ENCODE measurements around the gene ROBO2.

ROBO2 gene, protein sequence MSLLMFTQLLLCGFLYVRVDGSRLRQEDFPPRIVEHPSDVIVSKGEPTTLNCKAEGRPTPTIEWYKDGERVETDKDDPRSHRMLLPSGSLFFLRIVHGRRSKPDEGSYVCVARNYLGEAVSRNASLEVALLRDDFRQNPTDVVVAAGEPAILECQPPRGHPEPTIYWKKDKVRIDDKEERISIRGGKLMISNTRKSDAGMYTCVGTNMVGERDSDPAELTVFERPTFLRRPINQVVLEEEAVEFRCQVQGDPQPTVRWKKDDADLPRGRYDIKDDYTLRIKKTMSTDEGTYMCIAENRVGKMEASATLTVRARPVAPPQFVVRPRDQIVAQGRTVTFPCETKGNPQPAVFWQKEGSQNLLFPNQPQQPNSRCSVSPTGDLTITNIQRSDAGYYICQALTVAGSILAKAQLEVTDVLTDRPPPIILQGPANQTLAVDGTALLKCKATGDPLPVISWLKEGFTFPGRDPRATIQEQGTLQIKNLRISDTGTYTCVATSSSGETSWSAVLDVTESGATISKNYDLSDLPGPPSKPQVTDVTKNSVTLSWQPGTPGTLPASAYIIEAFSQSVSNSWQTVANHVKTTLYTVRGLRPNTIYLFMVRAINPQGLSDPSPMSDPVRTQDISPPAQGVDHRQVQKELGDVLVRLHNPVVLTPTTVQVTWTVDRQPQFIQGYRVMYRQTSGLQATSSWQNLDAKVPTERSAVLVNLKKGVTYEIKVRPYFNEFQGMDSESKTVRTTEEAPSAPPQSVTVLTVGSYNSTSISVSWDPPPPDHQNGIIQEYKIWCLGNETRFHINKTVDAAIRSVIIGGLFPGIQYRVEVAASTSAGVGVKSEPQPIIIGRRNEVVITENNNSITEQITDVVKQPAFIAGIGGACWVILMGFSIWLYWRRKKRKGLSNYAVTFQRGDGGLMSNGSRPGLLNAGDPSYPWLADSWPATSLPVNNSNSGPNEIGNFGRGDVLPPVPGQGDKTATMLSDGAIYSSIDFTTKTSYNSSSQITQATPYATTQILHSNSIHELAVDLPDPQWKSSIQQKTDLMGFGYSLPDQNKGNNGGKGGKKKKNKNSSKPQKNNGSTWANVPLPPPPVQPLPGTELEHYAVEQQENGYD (N-terminal part only)

DNA sequence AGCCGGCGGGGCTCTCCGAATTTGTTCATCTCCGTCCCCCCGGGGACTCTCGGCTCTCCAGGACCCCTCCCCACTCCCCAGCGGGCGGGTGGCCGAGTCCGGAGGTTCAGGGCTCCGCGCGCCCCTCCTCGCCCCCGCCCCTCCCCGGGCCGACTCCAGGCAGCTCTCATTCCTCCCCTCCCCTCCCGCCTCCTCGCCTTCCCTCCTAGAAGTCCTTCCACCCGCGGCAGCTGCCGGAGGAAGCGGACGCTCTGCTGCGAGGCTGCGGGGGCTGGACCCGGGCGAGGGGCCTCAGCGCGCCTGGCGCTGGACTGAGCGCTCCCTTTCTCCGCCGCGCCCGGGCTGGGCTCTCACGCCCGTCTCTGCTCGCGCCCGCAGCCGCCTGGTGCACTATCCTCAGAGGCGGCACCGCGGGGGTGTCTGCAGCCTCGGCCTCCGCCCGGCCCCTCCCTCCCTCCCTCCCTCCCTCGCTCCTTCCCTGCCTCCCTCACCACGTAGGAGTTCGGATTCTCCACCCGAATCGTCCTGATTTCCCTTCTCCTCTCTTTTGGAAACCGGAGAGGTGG, at the start of gene ROBO2:
Gene ROBO2, plus strand, starts transcription at position 494 of the 566 bp plus-strand sequence. CDS start 687 bp downstream, outside the sequence.
- DNase-seq (ENCODE audit: insufficient read length, low spot score) (no peak), FAIRE-seq (no peak)
- TF ChIP-seq, protein P1, sequence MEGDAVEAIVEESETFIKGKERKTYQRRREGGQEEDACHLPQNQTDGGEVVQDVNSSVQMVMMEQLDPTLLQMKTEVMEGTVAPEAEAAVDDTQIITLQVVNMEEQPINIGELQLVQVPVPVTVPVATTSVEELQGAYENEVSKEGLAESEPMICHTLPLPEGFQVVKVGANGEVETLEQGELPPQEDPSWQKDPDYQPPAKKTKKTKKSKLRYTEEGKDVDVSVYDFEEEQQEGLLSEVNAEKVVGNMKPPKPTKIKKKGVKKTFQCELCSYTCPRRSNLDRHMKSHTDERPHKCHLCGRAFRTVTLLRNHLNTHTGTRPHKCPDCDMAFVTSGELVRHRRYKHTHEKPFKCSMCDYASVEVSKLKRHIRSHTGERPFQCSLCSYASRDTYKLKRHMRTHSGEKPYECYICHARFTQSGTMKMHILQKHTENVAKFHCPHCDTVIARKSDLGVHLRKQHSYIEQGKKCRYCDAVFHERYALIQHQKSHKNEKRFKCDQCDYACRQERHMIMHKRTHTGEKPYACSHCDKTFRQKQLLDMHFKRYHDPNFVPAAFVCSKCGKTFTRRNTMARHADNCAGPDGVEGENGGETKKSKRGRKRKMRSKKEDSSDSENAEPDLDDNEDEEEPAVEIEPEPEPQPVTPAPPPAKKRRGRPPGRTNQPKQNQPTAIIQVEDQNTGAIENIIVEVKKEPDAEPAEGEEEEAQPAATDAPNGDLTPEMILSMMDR (IDR thresholded peaks at IDR 0.05; ENCODE audit: insufficient read depth, missing control alignments): no peak

DNA sequence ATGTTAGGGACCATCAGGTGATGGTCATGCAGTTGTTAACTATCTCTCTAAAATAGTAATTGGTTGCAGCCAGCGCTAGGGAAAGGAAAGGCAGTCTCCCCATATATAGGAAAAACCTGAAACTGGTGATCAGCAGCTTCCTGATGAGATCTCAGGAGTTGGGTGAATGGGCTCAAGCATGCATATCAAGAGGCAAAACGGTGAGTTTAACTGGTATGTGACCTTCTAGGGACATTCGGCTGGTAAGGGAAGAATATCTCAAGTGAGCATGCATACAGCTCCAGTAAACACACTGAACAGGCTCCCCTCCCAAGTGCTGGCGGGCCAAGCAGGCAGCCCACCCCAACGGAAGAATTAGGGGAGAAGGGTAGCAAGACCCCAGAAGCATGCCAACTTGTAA, 49.3 kb upstream of the ROBO2 start:
- FAIRE-seq (no peak), DNase-seq (ENCODE audit: insufficient read length, low spot score) (no peak)
- TF ChIP-seq, protein P1 (IDR thresholded peaks at IDR 0.05; ENCODE audit: insufficient read depth, missing control alignments): no peak

DNA sequence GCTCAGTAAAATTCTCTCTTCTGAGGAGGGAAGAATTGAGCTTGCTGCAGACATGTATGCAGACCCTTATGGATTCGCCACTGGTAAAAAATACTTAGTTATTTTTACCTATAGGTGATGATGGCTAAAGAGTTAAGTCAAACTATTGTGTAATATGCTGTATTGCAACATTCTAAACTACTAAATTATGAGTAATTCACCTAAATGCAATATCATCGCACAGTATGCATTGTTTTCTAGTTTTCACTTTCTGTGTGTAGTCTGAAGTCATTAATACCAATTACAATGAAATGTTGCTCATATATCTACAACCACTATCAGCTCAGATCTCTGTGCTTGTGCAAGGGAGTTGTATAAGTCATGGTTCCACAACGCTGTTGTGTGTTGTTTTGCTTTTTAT, 48.7 kb upstream of the ROBO2 start:
- TF ChIP-seq, protein P1 (IDR thresholded peaks at IDR 0.05; ENCODE audit: insufficient read depth, missing control alignments): no peak
- FAIRE-seq (no peak), DNase-seq (ENCODE audit: insufficient read length, low spot score) (no peak)

DNA sequence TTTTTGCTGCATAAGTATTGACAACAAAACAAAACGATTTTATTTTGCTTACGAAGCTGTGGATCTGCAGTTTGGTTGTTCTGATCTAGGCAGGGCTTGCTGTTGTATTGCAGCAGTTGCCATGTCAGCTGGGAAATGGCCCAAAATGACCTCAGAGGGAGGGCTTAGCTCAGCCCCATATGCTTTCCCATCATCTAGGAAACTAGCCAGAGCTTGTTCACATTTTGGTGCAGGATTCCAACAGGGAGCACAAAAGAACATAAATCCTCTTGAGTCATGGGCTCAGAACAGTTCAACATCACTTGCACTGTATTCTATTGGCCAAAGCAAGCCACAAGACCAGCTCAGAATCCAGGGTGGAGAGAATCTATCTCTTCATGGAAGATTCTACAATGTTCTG, 42.2 kb upstream of the ROBO2 start:
- FAIRE-seq: no peak
- TF ChIP-seq, protein P1 (IDR thresholded peaks at IDR 0.05; ENCODE audit: insufficient read depth, missing control alignments): no peak
- DNase-seq (ENCODE audit: insufficient read length, low spot score): no peak

DNA sequence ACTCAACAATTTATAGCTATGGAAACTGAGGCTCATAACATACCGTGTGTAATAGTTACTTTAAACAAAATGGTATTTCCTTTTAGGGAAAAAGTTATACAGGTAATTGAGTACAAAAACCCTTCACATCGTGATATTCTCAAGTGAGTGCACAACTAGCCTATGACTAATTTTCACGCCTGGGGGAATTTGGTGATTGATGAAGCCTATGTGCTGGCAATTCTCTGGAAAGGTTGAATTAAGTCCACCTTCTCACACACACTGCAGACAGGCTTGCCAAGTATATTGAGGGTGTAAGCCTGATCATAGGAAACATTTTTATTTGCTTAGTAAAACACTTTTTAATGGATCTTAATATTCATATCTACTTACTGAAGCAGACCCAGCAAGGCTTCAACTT, 41.3 kb upstream of the ROBO2 start:
- DNase-seq (ENCODE audit: insufficient read length, low spot score) (no peak), FAIRE-seq (no peak)
- TF ChIP-seq, protein P1 (IDR thresholded peaks at IDR 0.05; ENCODE audit: insufficient read depth, missing control alignments): no peak

DNA sequence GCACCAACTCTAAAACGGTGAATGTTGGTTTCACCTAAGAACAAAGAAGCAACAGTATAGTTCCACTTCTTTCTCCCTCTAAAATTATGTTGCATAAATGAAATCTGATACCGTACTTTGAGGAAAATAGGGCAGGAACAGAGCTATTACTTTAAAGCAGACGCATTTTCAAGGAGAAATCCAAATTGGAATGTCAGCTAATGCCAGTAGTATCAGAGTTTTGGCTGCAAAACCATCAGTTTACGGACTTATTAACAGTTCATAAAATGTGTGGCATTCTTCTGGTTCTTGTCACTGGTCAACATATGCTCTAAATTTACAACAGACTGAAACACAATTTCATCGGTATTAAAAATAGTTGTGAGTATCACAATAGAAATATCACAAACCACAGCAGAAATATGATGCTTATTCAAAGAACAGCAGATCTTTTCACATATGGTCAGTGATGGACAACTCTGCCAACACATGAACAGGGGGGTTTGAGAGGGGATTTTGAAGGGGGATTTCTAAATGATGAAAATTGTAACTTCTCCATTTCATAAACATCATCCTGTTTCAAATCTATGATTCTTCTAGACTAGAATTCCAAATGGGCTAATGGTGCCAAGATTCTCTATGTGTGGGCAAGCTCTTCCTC, 38.7 kb upstream of the ROBO2 start:
- TF ChIP-seq, protein P1 (IDR thresholded peaks at IDR 0.05; ENCODE audit: insufficient read depth, missing control alignments): no peak
- DNase-seq (ENCODE audit: insufficient read length, low spot score) (no peak), FAIRE-seq (no peak)

All from D721Med (cell line).